NCI-H748 (cell line): ENCODE results near the gene CCDC47.
A peak's percentile ranks its signal among the peaks of the same experiment; 100 is the strongest.

Experiments used
- DNase-seq: peaks from one replicate; lab custom pipeline; 2025; ENCODE audit not compliant: unreplicated experiment; lab: John Stamatoyannopoulos, UW

Gene CCDC47

DNA sequence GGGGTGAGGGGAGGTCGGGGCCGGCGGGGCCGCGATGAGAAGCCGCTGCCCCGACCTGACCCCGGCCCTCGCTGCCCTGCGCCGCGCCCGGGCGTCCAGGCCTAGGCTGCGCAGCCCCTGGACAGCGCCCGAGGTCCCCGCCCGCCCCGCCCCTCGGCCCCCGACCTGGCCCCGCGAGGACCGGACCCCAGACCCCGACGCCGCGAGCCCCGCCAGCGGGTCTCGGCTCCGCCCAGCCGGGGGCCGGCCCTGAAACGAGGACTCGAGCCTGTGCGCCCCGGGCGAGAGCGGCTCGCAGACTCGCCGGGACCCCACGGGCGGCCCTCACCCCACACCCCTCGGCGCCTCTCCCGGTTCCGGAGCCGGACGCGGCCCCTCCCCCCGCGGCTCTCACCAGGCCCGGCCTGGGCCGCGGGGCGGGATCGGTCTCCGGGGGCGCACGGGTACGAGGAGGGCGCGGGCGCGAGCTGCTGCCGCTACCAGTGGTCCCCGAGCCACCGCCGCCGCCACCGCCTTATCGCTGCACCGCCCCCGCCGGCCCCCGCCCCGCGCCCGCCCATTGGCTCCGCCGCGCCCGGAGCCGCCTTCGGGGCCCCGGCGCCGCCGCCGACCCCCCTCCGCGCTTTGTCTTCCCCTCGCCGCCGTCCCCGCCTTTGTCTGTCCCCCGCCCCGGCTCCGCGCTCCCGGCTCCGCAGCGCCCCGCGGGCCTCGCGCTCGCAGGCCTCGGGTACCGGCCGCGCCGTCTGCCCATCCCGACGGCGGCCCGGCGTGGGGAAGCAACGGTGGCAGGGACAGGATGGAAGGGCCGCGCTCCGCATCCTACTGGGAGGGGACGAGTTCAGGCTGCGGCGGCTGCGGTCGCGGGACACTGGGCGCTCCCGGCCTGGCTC lies 73.5 kb downstream of the CCDC47 start, which contains the start of gene LIMD2:
Gene LIMD2 (minus strand): TSS at position 488 of the 890 bp plus-strand sequence. CDS start 827 bp downstream, outside the sequence.
- peak; percentile 82 for DNase-seq

- DNase-seq = peak; percentile 56
Measured at GRCh38 chr17:63698886-63699637, 74.3 kb downstream of the CCDC47 start.

DNA sequence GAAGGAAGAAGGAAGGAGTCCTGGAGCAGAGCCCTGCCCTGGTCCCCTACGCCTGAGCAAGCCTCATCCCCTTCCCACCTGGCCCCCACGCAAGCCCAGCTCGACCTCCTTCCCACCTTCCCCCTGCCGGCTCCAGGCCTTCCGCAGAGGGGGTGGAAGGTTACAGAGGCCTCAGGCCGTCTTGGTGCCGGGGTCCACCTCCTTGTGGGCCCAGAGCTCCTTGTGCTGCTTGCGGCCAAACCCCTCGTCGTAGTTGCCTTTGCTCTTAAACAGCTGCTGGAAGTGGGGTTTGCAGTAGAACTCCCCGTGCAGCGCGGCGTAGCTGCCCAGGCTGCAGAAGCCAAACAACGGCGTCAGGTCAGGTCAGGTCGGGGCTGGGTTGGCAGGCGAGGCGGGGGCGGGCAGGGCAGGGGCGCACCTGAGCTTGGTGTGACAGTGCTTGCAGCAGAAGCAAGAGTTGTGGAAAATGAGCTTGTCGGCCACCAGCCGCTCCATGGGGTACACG lies 75.0 kb downstream of the CCDC47 start:
- DNase-seq = no peak

DNA sequence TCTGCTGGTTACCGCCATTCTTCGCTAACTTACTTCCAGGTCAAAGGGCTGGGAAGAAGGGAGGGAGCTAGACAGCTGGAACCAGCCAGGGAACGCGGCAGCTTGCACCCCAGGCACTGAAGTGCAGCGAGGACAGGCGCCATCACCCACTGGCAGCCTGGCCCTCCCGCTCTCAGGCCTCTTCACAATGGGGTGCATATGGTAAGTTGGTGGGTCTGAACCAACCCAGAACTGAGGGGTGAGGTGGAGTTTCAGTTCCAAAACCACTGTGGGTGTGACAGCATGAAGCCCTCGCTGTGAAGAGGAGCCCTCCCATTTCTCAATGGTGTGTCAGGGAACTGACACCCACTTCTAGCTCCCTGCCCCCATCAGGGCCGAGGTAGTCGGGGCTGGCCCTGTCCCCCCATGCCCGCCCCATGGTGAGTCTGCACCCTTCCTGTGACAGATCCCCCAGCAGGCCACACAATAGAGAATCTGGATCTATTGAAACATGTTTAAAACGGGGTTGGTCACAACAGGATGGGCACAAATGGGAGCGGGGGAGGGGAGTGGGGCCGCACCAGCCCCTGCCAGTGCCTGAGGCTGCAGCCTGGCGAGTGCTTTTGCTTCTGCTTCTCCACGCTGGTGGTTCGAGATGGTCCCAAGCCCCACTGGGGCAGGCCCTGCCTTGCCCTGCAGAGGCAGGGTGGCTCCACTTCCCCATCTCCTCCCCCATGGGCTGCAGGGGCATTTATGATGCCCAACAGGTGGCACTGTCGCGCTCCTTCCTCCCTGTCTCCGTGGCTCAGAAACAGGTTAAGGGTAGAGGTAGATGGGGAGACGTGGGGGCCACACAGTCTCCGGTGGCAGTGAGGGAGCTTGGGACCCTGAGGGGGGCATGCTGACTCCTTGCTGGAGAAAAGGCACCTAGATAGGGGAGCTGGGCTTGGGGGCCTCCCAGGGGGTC lies 75.8 kb downstream of the CCDC47 start:
- DNase-seq = peak; percentile 56

DNA sequence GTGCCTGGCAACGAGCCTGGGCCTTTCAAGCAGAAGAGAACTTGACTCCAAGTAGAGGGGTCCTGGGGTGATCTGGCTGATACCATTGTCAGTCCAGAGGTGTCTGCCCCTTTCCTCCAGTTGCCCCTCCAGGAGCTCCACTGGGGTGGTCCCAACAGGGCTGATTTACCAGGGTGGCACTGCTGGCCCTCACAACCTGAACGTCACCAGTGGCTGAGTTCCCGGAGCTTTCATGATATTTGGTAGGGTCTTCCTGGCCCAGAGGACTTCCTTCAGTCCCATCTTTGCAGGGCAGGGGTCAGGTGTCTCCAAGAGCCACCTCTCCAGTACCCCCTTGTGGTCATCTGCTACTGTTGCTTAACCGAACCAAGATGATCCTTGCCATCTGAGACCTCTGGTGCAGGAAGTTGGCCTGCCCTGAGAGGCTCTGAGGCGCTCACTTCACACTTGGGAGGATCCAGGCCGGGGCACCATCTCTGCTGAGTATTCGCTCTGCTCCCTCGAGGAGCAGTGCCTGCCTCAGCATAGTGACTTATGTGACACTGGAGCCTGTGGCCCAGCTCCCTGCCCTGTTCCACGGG lies 76.9 kb downstream of the CCDC47 start:
- DNase-seq = peak; percentile 21

GRCh38 chr17:63695889-63696288 lies 77.5 kb downstream of the CCDC47 start:
- DNase-seq = no peak
